PC-3 (cell line): ENCODE data around the gene FNIP1.

Source experiments
- CTCF ChIP-seq: fragments of 300-600 bp; sonication (generic); conservative IDR thresholded peaks from 2 replicates; pipeline ENCODE4 v1.5.1; 2017; ENCODE audit warnings: antibody characterized with exemption, low read depth, mild to moderate bottlenecking, low read length
- EZH2 ChIP-seq: fragments of 300-600 bp; sonication (generic); IDR thresholded peaks from one replicate; pipeline ENCODE4 v1.6.1; 2017; ENCODE audit warnings: antibody characterized with exemption, mild to moderate bottlenecking, low read length; ENCODE audit not compliant: unreplicated experiment
- EZH2phosphoT487 ChIP-seq: fragments of 300-600 bp; sonication (generic); IDR thresholded peaks from 2 replicates; pipeline ENCODE4 v1.6.1; 2018; ENCODE audit warnings: mild to moderate bottlenecking, antibody characterized with exemption, low read length, borderline replicate concordance

GRCh38 chr5:131795879-131796792 lies 681 bp downstream of the FNIP1 start:
- no peak for TF ChIP-seq CTCF
- no peak for TF ChIP-seq EZH2
- TF ChIP-seq EZH2phosphoT487, result no peak
